SK-N-MC (cell line): ENCODE measurements around the gene APEX1.

Source experiments
- DNase-seq: peaks from one replicate; pipeline ENCODE4 v3.0.0-alpha.2; 2011; ENCODE audit warnings: low read depth, low spot score
- H3K27ac ChIP-seq: fragments of 200-600 bp; sonication (generic); 2 replicates; pipeline ENCODE4 v1.5.1; 2016; ENCODE audit warnings: mixed run types
- H3K36me3 ChIP-seq: fragments of 200-600 bp; sonication (generic); 2 replicates; pipeline ENCODE4 v1.6.1; 2017; ENCODE audit warnings: antibody characterized with exemption, low read length, mixed read lengths; ENCODE audit not compliant: insufficient read depth
- H3K4me3 ChIP-seq: fragments of 200-600 bp; sonication (generic); 2 replicates; pipeline ENCODE4 v1.5.1; 2016
- H3K9ac ChIP-seq: fragments of 200-600 bp; sonication (generic); 2 replicates; pipeline ENCODE4 v1.8.0; 2017; ENCODE audit warnings: mixed run types, mixed read lengths; ENCODE audit not compliant: insufficient read length
- H3K9me3 ChIP-seq: fragments of 200-600 bp; sonication (generic); 2 replicates; pipeline ENCODE4 v1.6.1; 2017; ENCODE audit warnings: low read depth, mild to moderate bottlenecking, antibody characterized with exemption, low read length, moderate library complexity, mixed read lengths
- EZH2 ChIP-seq: fragments of 200-600 bp; sonication (generic); IDR thresholded peaks from one replicate; pipeline ENCODE4 v1.6.1; 2017; ENCODE audit warnings: antibody characterized with exemption
- FOXP2 ChIP-seq: optimal IDR thresholded peaks from 2 replicates; pipeline ENCODE3; 2011; ENCODE audit warnings: mild to moderate bottlenecking, moderate library complexity; ENCODE audit not compliant: insufficient read depth; ENCODE audit errors: extremely low read length, control extremely low read depth
- POLR2AphosphoS5 ChIP-seq: IDR thresholded peaks from 2 replicates; pipeline ENCODE4 v1.6.1; 2012; ENCODE audit warnings: mild to moderate bottlenecking, low read depth, low read length, borderline replicate concordance

Gene APEX1

DNA sequence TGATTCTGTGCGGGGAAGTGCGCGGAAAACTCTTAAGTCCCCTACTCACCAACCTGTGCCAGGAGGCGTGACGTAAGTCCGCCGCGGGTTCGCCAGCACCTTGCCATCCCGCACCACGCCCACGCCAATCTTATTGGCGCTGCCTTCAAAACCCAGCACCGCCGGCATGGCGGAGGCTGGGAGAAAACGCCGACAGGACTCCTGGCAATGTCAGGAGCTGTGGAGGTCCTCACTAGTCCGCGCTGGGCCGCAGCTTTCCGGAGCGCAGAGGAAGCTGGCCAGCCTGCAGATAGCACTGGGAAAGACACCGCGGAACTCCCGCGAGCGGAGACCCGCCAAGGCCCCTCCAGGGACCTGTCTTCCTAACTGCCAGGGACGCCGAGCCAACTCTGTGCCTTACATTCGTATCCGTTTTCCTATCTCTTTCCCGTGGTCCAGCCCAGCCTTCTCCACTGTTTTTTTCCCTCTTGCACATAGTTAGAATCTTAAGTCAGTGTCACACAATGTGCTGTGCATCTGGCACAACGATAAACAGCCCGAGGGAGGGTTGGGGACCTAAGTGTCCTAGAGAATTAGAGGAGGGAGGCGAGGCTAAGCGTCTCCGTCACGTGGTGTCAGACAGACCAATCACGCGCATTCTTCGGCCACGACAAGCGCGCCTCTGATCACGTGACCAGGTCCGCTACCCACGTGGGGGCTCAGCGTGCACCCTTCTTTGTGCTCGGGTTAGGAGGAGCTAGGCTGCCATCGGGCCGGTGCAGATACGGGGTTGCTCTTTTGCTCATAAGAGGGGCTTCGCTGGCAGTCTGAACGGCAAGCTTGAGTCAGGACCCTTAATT lies at the start of gene APEX1, which contains the start of gene OSGEP:
TSS of gene APEX1 (plus strand) at position 711 of the 839 bp plus-strand sequence. CDS start 420 bp downstream, outside the sequence.
TSS of gene OSGEP (minus strand) at position 297 of the 839 bp plus-strand sequence. CDS start at position 168, 129 bp downstream.
- Histone ChIP-seq H3K9ac (peak within 1 kb of the TSS; percentile 99), H3K27ac (peak within 1 kb of the TSS; percentile 99), H3K9me3 (no peaks in the 10 kb centered on the region), H3K36me3 (peaks cover 68% of the 10 kb centered on the region), H3K4me3 (peak within 1 kb of the TSS; percentile 88)
- DNase-seq = peak; percentile 97
- TF ChIP-seq POLR2AphosphoS5 (peak; percentile 84), FOXP2 (peak; percentile 24), EZH2 (no peak)

DNA sequence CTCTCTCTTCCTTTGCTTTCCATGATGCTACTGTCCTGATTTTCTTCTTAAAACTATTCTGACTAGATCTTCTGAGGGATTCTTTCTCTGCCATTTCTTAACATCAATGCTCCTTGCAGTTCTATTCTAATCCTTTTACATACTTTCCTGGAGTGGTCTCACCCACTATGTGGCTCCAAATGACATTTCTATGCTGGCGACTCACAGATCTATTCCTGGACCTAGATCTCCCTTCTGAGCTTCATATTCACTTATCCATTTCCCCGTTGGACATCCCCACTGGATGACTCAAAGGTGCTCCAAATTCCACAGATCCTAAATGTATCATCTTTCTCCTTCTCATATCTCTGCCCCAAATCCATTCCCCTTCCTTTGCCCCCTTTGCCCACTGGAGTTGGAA lies 45.8 kb upstream of the APEX1 start:
- Histone ChIP-seq H3K9ac (peak overlapping the region; percentile 15), H3K9me3 (no peaks in the 10 kb centered on the region), H3K36me3 (peaks cover 3% of the 10 kb centered on the region; the same call in 1 of the 2 replicates), H3K27ac (no peak overlapping the region), H3K4me3 (no peak overlapping the region)
- TF ChIP-seq EZH2 = no peak
- TF ChIP-seq FOXP2 = no peak
- no peak for TF ChIP-seq POLR2AphosphoS5
- DNase-seq = no peak

GRCh38 chr14:20412411-20412810 lies 42.6 kb upstream of the APEX1 start:
- TF ChIP-seq FOXP2 = no peak
- H3K9ac ChIP-seq = peak overlapping the region; percentile 79
- no peaks in the 10 kb centered on the region for H3K9me3 ChIP-seq
- H3K27ac ChIP-seq = no peak overlapping the region
- DNase-seq = no peak
- peak overlapping the region; percentile 87 for H3K4me3 ChIP-seq
- peaks cover 3% of the 10 kb centered on the region; the same call in 1 of the 2 replicates for H3K36me3 ChIP-seq

- DNase-seq = no peak
- no peaks in the 10 kb centered on the region for H3K9me3 ChIP-seq
- peak within 1 kb of the TSS; percentile 19; the same call in 1 of the 2 replicates for H3K27ac ChIP-seq
- H3K4me3 ChIP-seq = peak within 1 kb of the TSS; percentile 87
- TF ChIP-seq FOXP2 = no peak
- no peak for TF ChIP-seq EZH2
- TF ChIP-seq POLR2AphosphoS5 = peak; percentile 86
- peak within 1 kb of the TSS; percentile 79 for H3K9ac ChIP-seq
- H3K36me3 ChIP-seq = peaks cover under 1% of the 10 kb centered on the region; the same call in 1 of the 2 replicates
Observed at GRCh38 chr14:20412876-20413743, 41.9 kb upstream of the APEX1 start, which contains the start of gene TEP1. Gene TEP1, minus strand, starts transcription at chr14:20413501. Its CDS starts 5,062 bp downstream, at chr14:20408439.

GRCh38 chr14:20413744-20414082 lies 41.3 kb upstream of the APEX1 start:
- H3K27ac ChIP-seq = peak overlapping the region; percentile 19; the same call in 1 of the 2 replicates
- peak overlapping the region; percentile 79 for H3K9ac ChIP-seq
- peak overlapping the region; percentile 87 for H3K4me3 ChIP-seq
- no peaks in the 10 kb centered on the region for H3K9me3 ChIP-seq
- TF ChIP-seq FOXP2 = no peak
- no peak for TF ChIP-seq POLR2AphosphoS5
- no peak for TF ChIP-seq EZH2
- no peak for DNase-seq
- no peaks in the 10 kb centered on the region for H3K36me3 ChIP-seq

DNA sequence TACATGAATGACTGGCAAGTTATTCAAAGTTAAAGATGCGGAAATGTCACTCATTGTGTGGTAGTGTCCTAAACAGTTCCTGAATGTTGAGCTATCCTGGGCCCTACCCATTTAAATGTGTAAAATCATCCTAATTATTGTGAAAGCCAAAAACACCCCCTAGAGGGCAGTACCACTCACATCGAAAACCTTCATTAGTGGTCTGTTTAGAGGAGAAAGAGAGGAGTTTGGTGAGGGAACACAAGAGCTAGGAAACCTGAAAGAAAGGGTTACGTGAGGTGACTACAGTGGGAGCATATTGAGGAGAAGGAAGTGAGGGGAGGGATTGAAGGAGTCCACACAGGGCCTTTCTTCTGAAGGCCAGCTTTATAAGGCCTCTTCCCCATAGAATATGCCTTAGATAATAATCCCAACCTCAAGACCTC lies 39.2 kb upstream of the APEX1 start:
- Histone ChIP-seq H3K9ac (no peak overlapping the region), H3K27ac (no peak overlapping the region), H3K9me3 (no peaks in the 10 kb centered on the region), H3K4me3 (no peak overlapping the region), H3K36me3 (no peaks in the 10 kb centered on the region)
- peak; percentile 34 for DNase-seq
- TF ChIP-seq POLR2AphosphoS5 = no peak
- no peak for TF ChIP-seq FOXP2
- TF ChIP-seq EZH2 = no peak

DNA sequence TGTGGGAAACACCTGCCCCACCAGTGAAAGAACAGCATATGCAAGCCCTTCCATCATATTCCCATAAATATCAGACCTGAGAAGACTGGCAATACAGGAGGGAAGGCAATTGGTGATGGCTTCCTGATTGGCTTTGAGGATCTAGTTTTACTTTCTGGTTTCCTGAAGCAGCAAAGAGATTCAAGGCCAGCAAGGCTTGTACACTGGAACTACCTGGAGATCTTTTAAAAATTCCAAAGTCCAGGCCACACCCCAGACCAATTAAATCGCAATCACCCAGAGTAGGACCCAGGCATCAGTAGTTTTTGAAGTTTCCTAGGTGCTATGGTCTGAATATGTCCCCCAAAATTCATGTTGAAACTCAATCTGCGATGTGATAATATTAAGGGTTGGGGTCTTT lies 38.8 kb upstream of the APEX1 start:
- no peaks in the 10 kb centered on the region for H3K9me3 ChIP-seq
- DNase-seq = no peak
- no peak overlapping the region for H3K4me3 ChIP-seq
- TF ChIP-seq EZH2 (no peak), FOXP2 (no peak), POLR2AphosphoS5 (no peak)
- no peak overlapping the region for H3K27ac ChIP-seq
- H3K36me3 ChIP-seq = no peaks in the 10 kb centered on the region
- H3K9ac ChIP-seq = no peak overlapping the region
